Activated CD4-positive, CD25-positive, alpha-beta regulatory T cell treated with anti-CD3 and anti-CD28 coated beads, Interleukin-2, amount 50 U/mL, for 72 hours (primary cell): Measurements from ENCODE around the gene CACNA1D.
"Not testable (repeated sequence)": the region's sequence is repeated elsewhere in the genome, so short reads cannot be mapped to it uniquely, and the experiment has no call there.

Source experiments
- DNase-seq: peaks from one replicate; pipeline ENCODE4 v3.0.0; 2021

The CACNA1D gene

GRCh38 chr3:53661480-53661879 is 167.1 kb downstream of the CACNA1D start:
- DNase-seq = no peak

GRCh38 chr3:53664812-53665211 is 170.4 kb downstream of the CACNA1D start:
- DNase-seq = not testable (repeated sequence)

- no peak for DNase-seq
Measured at GRCh38 chr3:53665608-53666425, 171.4 kb downstream of the CACNA1D start.

GRCh38 chr3:53668872-53669271 is 174.5 kb downstream of the CACNA1D start:
- DNase-seq = no peak

- DNase-seq = no peak
Measured at GRCh38 chr3:53670721-53671120, 176.3 kb downstream of the CACNA1D start.

GRCh38 chr3:53671192-53671960 is 177.0 kb downstream of the CACNA1D start:
- DNase-seq = no peak

- no peak for DNase-seq
Measured at GRCh38 chr3:53671961-53672299, 177.5 kb downstream of the CACNA1D start.

GRCh38 chr3:53672981-53673380 is 178.6 kb downstream of the CACNA1D start:
- no peak for DNase-seq

- no peak for DNase-seq
Measured at GRCh38 chr3:53673722-53674350, 179.4 kb downstream of the CACNA1D start.

- no peak for DNase-seq
Measured at GRCh38 chr3:53674582-53674981, 180.2 kb downstream of the CACNA1D start.

GRCh38 chr3:53675022-53675697 is 180.7 kb downstream of the CACNA1D start:
- no peak for DNase-seq

GRCh38 chr3:53675942-53676341 is 181.5 kb downstream of the CACNA1D start:
- DNase-seq = no peak

GRCh38 chr3:53677413-53677812 is 183.0 kb downstream of the CACNA1D start:
- DNase-seq = no peak

GRCh38 chr3:53680028-53680427 is 185.6 kb downstream of the CACNA1D start:
- DNase-seq = no peak

- no peak for DNase-seq
Measured at GRCh38 chr3:53682807-53683206, 188.4 kb downstream of the CACNA1D start.

- DNase-seq = no peak
Measured at GRCh38 chr3:53688066-53688465, 193.7 kb downstream of the CACNA1D start.

GRCh38 chr3:53688989-53689388 is 194.6 kb downstream of the CACNA1D start:
- DNase-seq = no peak

GRCh38 chr3:53689681-53690080 is 195.3 kb downstream of the CACNA1D start:
- DNase-seq = no peak

GRCh38 chr3:53690521-53690920 is 196.1 kb downstream of the CACNA1D start:
- DNase-seq = no peak

- DNase-seq = no peak
Measured at GRCh38 chr3:53691349-53691748, 196.9 kb downstream of the CACNA1D start.

- DNase-seq = no peak
Measured at GRCh38 chr3:53691885-53692284, 197.5 kb downstream of the CACNA1D start.

- DNase-seq = no peak
Measured at GRCh38 chr3:53693451-53693850, 199.0 kb downstream of the CACNA1D start.

- DNase-seq = no peak
Measured at GRCh38 chr3:53694046-53694445, 199.6 kb downstream of the CACNA1D start.
